GM19455 (cell line): ENCODE results near the gene RAB4A.

Source experiments
- ATAC-seq: cut with Tn5 transposase; IDR thresholded peaks from one replicate; pipeline ENCODE4 v1.9.1; 2021; ENCODE audit not compliant: unreplicated experiment

Gene RAB4A

GRCh38 chr1:229270547-229271447 lies at the start of gene RAB4A:
TSS of gene RAB4A (plus strand) at chr1:229271111. CDS start at chr1:229271340, 229 bp downstream.
- peak; percentile 94 for ATAC-seq

GRCh38 chr1:229222081-229222480 lies 48.8 kb upstream of the RAB4A start:
- no peak for ATAC-seq

- no peak for ATAC-seq
These were observed 47.4 kb upstream of the RAB4A start for GRCh38 chr1:229223498-229223897.

- no peak for ATAC-seq
These were observed 46.6 kb upstream of the RAB4A start for GRCh38 chr1:229224308-229224707.

- ATAC-seq, result no peak
These were observed 45.6 kb upstream of the RAB4A start for GRCh38 chr1:229225331-229225782.

- no peak for ATAC-seq
These were observed 44.1 kb upstream of the RAB4A start for GRCh38 chr1:229226796-229227195.

- ATAC-seq, result no peak
These were observed 43.5 kb upstream of the RAB4A start for GRCh38 chr1:229227298-229227919.

GRCh38 chr1:229228522-229228921 lies 42.4 kb upstream of the RAB4A start:
- no peak for ATAC-seq

- no peak for ATAC-seq
These were observed 41.7 kb upstream of the RAB4A start for GRCh38 chr1:229229137-229229720.

- no peak for ATAC-seq
These were observed 41.2 kb upstream of the RAB4A start for GRCh38 chr1:229229721-229230139.

- ATAC-seq, result no peak
These were observed 40.6 kb upstream of the RAB4A start for GRCh38 chr1:229230140-229230892.

- ATAC-seq, result no peak
These were observed 39.8 kb upstream of the RAB4A start for GRCh38 chr1:229230893-229231753.

- no peak for ATAC-seq
These were observed 39.2 kb upstream of the RAB4A start for GRCh38 chr1:229231754-229232119.

GRCh38 chr1:229234870-229235472 lies 35.9 kb upstream of the RAB4A start:
- no peak for ATAC-seq

GRCh38 chr1:229237320-229237719 lies 33.6 kb upstream of the RAB4A start:
- ATAC-seq, result no peak

GRCh38 chr1:229238231-229238630 lies 32.7 kb upstream of the RAB4A start:
- no peak for ATAC-seq

- ATAC-seq, result no peak
These were observed 32.1 kb upstream of the RAB4A start for GRCh38 chr1:229238674-229239415.

- ATAC-seq, result no peak
These were observed 30.4 kb upstream of the RAB4A start for GRCh38 chr1:229240532-229240931.

- no peak for ATAC-seq
These were observed 29.5 kb upstream of the RAB4A start for GRCh38 chr1:229241390-229241789.
